Measurements from ENCODE around the gene HOXB4.

HOXB4 gene

DNA sequence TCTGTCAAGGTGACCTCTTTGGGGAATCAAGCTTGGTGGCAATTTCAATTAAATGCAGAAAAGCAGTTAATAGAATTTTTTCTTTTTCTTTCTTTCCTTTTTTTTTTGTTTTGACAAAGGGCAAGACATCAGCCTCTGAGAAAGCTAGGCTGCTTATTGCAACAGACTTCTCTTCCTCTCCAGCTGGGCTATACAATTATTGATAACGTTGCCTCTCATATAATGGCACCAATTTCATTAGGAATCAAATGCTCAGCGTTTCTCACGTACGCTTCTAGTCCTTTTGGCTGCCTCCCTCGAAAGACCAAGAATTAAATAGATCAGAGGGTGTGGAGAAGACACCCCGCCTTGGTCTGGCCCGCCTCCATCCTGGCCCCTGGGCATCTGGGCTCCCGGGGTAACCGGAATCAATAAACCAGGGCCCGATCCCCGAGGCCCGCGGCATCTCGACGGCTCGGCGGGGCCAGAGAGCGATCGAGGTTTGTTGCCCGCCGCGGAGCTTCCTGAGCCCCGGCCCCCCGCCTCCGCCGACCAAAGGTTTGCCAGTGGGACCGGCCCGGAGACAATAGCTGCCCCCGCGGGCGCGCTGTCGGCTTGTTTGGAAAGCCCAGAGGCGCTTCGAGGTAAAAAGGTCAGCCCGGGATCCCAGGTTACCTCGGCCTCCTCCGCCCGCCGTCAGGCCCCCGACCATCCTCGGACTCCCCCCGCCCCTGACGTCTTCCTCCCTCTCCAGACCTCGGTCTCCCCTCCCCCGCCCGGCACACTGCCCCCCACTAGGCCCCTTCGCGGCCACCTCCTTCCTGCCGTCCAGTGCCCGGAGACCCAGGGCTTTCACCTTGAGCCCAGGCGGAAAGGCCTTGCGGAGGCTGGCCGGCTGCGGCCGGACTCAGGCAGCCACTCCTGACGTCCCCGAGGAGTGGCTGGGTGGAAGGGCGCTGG is 51.3 kb downstream of the HOXB4 start:
- DNase-seq, result no peak

Measured in NCI-H2171 treated with DMSO at 0.1 percent for 48 hours (cell line).